SK-N-SH treated with all-trans-retinoic acid at 6 μM for 48 hours (cell line): ENCODE measurements around the gene NCBP3.

ENCODE experiments used
- ATAC-seq: fragments of 200-7000 bp; cut with Tn5 transposase; 3 replicates; pipeline ENCODE4 v1.9.1; 2020; ENCODE audit warnings: mild to moderate bottlenecking, moderate library complexity
- BACH2 ChIP-seq: fragments of 250-450 bp; sonication (Bioruptor Pico); IDR thresholded peaks from 2 replicates; pipeline ENCODE4 v1.9.0; 2021; ENCODE audit warnings: mild to moderate bottlenecking, borderline replicate concordance
- CSDC2 ChIP-seq: fragments of 250-450 bp; sonication (Bioruptor Pico); IDR thresholded peaks from 2 replicates; pipeline ENCODE4 v1.5.0; 2020; ENCODE audit warnings: mild to moderate bottlenecking, moderate library complexity
- CSRNP3 ChIP-seq: fragments of 250-450 bp; sonication (Bioruptor Pico); IDR thresholded peaks from 2 replicates; pipeline ENCODE4 v1.5.1; 2021; ENCODE audit warnings: mild to moderate bottlenecking, moderate library complexity
- ESRRG ChIP-seq: fragments of 250-450 bp; sonication (Bioruptor Pico); IDR thresholded peaks from 2 replicates; pipeline ENCODE4 v1.6.1; 2021; ENCODE audit warnings: mild to moderate bottlenecking
- PPARA ChIP-seq: fragments of 250-450 bp; sonication (Bioruptor Pico); IDR thresholded peaks from 2 replicates; pipeline ENCODE4 v1.5.0; 2020; ENCODE audit warnings: mild to moderate bottlenecking, borderline replicate concordance
- RARB ChIP-seq: fragments of 250-450 bp; sonication (Bioruptor Pico); IDR thresholded peaks from 2 replicates; pipeline ENCODE4 v1.8.0; 2021; ENCODE audit warnings: mild to moderate bottlenecking, moderate library complexity
- SNAI2 ChIP-seq: fragments of 250-450 bp; sonication (Bioruptor Pico); IDR thresholded peaks from 2 replicates; pipeline ENCODE4 v1.5.0; 2020; ENCODE audit warnings: mild to moderate bottlenecking, moderate library complexity
- TCF4 ChIP-seq: fragments of 250-450 bp; sonication (Bioruptor Pico); IDR thresholded peaks from 2 replicates; pipeline ENCODE4 v1.8.0; 2021; ENCODE audit warnings: mild to moderate bottlenecking, moderate library complexity, borderline replicate concordance
- TOX ChIP-seq: fragments of 250-450 bp; sonication (Bioruptor Pico); IDR thresholded peaks from 2 replicates; pipeline ENCODE4 v1.8.0; 2021; ENCODE audit warnings: mild to moderate bottlenecking, moderate library complexity, borderline replicate concordance
- TSHZ2 ChIP-seq: fragments of 250-450 bp; sonication (Bioruptor Pico); IDR thresholded peaks from 2 replicates; pipeline ENCODE4 v1.5.0; 2020; ENCODE audit warnings: mild to moderate bottlenecking, moderate library complexity
- ZC3H10 ChIP-seq: fragments of 250-450 bp; sonication (Bioruptor Pico); IDR thresholded peaks from 2 replicates; pipeline ENCODE4 v1.5.1; 2021; ENCODE audit warnings: mild to moderate bottlenecking, moderate library complexity
- ZFP3 ChIP-seq: fragments of 250-450 bp; sonication (Bioruptor Pico); IDR thresholded peaks from 2 replicates; pipeline ENCODE4 v1.5.0; 2020; ENCODE audit warnings: mild to moderate bottlenecking, moderate library complexity
- ZFP30 ChIP-seq: fragments of 450-650 bp; formaldehyde crosslinking; IDR thresholded peaks from 2 replicates; pipeline ENCODE4 v1.5.0; 2022; ENCODE audit warnings: mild to moderate bottlenecking, moderate library complexity
- ZNF565 ChIP-seq: fragments of 450-650 bp; formaldehyde crosslinking; conservative IDR thresholded peaks from 2 replicates; pipeline ENCODE4 v1.5.0; 2020; ENCODE audit warnings: low read depth, mild to moderate bottlenecking, moderate library complexity
- ZNF70 ChIP-seq: fragments of 450-650 bp; formaldehyde crosslinking; IDR thresholded peaks from 2 replicates; pipeline ENCODE4 v1.5.0; 2020; ENCODE audit warnings: mild to moderate bottlenecking, moderate library complexity

Gene NCBP3

GRCh38 chr17:3804503-3804931 lies 41.5 kb downstream of the NCBP3 start (continued):
- TF ChIP-seq CSRNP3 (CRISPR knock-in tag) (no peak), TSHZ2 (CRISPR knock-in tag) (no peak)

- no peak for TF ChIP-seq ESRRG
Observed at GRCh38 chr17:3803308-3803640, 42.8 kb downstream of the NCBP3 start.

GRCh38 chr17:3802461-3803307 lies 43.4 kb downstream of the NCBP3 start:
- no peak for TF ChIP-seq TCF4 (CRISPR knock-in tag)
- TF ChIP-seq ZC3H10, result no peak
- TF ChIP-seq CSDC2 (CRISPR knock-in tag), result no peak
- no peak for TF ChIP-seq TSHZ2 (CRISPR knock-in tag)
- TF ChIP-seq PPARA (CRISPR knock-in tag), result no peak
- no peak for TF ChIP-seq SNAI2 (CRISPR knock-in tag)
- TF ChIP-seq RARB (CRISPR knock-in tag), result no peak
- no peak for TF ChIP-seq ZFP30
- peak; percentile 35 for ATAC-seq

More at GRCh38 chr17:3803308-3803640, 42.8 kb downstream of the NCBP3 start:
- no peak for ATAC-seq

GRCh38 chr17:3801792-3802191 lies 44.3 kb downstream of the NCBP3 start:
- no peak for ATAC-seq

GRCh38 chr17:3801347-3801746 lies 44.7 kb downstream of the NCBP3 start:
- TF ChIP-seq TOX (CRISPR knock-in tag), result no peak
- no peak for TF ChIP-seq ZNF565
- no peak for TF ChIP-seq ZFP3 (CRISPR knock-in tag)
- TF ChIP-seq SNAI2 (CRISPR knock-in tag), result no peak
- TF ChIP-seq PPARA (CRISPR knock-in tag), result no peak
- no peak for TF ChIP-seq CSDC2 (CRISPR knock-in tag)
- no peak for TF ChIP-seq ZFP30
- TF ChIP-seq, all 23 proteins: peak for 0
- ATAC-seq, result no peak

More at GRCh38 chr17:3801792-3802191, 44.3 kb downstream of the NCBP3 start:
- TF ChIP-seq CSDC2 (CRISPR knock-in tag) (no peak), BACH2 (CRISPR knock-in tag) (no peak), ZNF70 (CRISPR knock-in tag) (no peak), RARB (CRISPR knock-in tag) (no peak), ZNF565 (no peak), SNAI2 (CRISPR knock-in tag) (no peak)
